HG03060 (cell line): ENCODE results near the gene AKAP7.
"Not testable (repeated sequence)": the region's sequence is repeated elsewhere in the genome, so short reads cannot be mapped to it uniquely, and the experiment has no call there.

Experiments
- ATAC-seq: cut with Tn5 transposase; IDR thresholded peaks from one replicate; pipeline ENCODE4 v1.9.1; 2021; ENCODE audit warnings: low read depth, moderate number of reproducible peaks; ENCODE audit not compliant: unreplicated experiment

AKAP7 gene

GRCh38 chr6:131286469-131287040 is 151.3 kb downstream of the AKAP7 start:
- ATAC-seq: no peak

DNA sequence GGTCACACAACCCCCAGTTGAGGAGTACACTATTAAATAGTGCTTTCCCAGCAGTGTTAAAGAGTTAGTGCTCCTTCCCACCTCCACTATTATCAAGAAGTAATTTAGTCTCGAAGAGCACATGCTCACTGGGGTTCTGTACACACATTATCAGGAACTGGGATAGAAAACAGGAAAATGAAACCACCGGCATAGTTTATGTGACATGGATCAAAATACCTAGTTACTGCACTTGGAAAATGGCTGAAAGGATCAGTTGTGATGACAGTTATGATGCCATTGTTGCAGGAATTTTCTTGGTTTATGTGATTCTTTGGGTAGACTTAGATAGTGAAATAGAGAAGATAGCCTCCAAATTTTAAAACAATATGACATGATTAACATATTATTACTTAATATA is 152.9 kb downstream of the AKAP7 start:
- no peak for ATAC-seq

DNA sequence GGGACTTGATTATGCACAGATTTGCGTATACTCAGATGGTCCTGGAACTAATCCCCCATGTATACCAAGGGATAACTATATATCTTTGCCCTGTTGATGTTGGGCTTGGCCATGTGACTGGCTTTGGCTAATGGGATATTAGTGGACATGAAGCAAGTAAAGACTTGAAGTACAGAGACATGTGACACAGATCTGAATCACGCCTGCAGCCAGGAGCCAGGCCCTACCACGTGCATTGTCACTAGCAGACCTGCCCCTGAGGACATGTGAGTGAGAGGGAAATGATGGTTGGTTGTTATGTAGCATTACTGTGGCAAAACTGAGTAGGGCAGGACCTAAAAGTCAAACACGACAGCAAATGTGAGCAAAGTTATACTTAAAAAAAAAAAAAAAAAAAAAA is 155.7 kb downstream of the AKAP7 start:
- no peak for ATAC-seq

GRCh38 chr6:131292145-131292938 is 157.1 kb downstream of the AKAP7 start:
- no peak for ATAC-seq

DNA sequence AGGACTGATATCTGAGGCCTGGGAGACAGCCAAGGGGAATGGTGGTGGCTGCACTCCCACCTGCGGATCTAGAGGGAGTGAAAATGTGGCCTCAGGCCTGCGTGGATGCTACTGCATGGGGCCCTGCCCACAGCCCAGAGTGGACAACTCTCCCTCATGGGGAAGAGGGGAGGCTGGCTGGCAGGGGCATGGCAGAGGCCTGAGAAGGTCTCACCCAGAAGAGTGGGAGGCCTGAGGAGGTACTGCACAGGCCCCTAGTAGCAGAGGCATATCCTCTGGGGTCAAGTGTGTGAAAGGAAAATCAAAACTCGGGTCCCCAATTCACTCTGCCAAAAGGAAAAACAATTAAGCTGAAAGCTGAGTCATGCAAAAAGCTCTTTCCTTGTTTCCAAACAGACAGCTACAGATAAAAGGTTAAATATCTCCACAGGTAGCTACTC is 158.2 kb downstream of the AKAP7 start:
- no peak for ATAC-seq

DNA sequence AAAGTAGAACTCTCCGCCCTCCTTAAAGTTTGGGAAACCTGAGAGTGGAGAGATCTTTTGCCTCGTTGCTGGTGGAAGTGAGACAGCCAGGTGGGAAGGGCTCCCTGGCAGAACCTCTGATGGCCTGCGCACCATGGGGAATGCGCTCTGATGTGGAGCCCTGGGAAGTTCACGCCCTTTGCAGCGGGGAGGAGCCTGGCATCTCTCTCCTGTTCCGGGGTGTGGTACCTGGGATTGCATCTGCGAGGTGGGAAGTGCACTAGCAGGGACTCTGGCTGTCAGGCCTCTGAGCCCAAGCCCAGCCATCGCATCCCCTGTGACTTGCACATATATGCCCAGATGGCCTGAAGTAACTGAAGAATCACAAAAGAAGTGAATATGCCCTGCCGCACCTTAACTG is 159.8 kb downstream of the AKAP7 start:
- no peak for ATAC-seq

DNA sequence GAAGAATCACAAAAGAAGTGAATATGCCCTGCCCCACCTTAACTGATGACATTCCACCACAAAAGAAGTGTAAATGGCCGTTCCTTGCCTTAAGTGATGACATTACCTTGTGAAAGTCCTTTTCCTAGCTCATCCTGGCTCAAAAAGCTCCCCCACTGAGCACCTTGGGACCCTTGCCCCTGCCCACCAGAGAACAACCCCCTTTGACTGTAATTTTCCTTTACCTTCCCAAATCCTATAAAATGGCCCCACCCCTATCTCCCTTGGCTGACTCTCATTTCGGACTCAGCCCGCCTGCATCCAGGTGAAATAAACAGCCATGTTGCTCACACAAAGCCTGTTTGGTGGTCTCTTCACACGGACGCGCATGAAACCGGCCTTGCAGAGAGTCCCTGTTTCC is 165.6 kb downstream of the AKAP7 start:
- ATAC-seq: not testable (repeated sequence)

GRCh38 chr6:131303338-131303930 is 168.2 kb downstream of the AKAP7 start:
- ATAC-seq: no peak

DNA sequence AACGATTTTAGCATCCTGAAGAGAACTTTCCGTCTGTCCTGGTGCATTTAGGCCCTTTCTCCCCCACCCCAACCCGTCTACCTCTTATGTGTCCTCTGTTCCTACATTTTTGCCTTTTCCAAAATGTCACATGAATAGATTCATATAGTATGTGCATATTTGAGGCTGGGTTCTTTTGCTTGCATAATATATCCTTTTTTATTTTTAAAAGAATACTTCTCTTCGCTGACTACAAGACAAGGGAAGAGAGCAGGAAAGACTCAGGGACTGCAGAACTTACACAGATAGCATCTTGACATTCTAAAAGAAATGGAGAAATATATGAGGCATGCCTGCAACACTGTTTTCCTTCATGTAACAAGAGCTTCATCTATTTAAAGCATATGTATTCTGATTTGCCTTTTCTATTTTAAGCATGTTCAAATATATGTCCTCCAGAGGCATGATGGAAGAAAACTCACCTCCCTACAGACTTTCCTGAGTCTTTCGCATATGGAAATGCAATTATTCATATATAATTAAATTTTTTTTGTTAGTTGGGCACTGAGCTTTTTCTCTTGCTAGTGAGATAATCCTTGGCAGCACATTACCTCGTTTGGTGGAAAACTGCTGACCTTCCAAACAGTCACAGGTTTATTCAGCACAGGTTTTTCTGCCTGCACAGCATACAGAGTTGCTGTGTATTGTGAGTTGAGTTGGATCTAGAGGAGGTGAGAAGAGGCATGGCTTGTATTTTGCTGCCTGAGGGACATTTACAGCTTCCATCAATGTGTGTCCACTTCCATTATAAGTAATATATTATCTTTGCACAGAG is 170.0 kb downstream of the AKAP7 start:
- no peak for ATAC-seq

- no peak for ATAC-seq
Observed at GRCh38 chr6:131309437-131309836, 174.2 kb downstream of the AKAP7 start.

DNA sequence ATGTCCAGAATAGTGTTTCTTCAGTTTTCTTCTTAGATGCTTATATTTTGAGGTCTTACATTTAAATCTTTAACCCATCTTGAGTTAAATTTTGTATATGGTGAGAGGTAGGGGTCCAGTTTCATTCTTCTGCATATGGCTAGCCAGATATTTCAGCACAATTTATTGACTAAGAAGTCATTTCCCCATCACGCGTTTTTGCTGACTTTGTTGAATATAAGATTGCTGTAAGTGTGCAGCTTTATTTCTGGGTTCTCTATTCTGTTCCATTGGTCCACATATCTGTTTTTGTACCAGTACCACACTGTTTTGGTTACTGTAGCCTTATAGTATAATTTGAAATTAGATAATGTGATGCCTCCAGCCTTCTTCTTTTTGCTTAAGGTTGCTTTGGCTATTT is 179.6 kb downstream of the AKAP7 start:
- no peak for ATAC-seq

GRCh38 chr6:131316654-131317053 is 181.4 kb downstream of the AKAP7 start:
- no peak for ATAC-seq

GRCh38 chr6:131317516-131317915 is 182.2 kb downstream of the AKAP7 start:
- ATAC-seq: no peak

DNA sequence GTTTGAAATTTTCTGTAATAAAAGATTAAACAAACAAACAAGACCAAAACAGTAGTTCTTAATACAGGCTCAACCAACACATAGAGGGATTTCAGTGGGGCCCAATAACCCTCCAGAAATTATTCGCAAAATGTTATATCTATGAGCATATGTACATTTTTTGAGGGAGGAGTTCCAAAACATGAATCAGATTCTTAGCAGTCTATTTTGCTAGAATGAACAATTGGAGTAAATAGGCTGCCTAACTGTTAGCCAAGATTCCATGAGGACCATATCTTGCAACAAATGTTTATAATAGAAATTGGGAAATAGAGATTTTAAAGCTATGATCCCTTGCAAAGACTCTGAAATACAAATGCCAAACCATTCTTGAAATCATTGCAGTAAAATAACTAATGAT is 186.3 kb downstream of the AKAP7 start:
- no peak for ATAC-seq

DNA sequence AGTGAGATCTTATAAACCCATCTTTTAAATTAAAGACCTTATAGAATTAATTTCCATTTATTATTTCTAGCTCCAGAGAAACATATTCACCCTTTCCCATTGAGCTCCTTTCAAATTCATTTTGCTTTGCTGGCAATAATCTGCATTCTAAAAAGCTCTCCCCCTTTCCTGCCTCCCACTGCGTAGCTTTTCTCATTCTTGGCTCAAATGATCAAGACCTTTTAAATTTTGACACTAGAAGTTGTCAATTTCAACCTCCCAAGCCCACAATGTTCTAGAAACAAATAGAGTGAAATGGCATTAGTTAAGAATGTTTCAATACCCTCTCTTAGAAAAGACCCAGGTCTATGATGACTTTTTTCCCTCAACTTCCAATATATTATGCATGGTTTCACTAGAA is 186.9 kb downstream of the AKAP7 start:
- ATAC-seq: no peak

- ATAC-seq: not testable (repeated sequence)
Observed at GRCh38 chr6:131325669-131326068, 190.4 kb downstream of the AKAP7 start.

- ATAC-seq: not testable (repeated sequence)
Observed at GRCh38 chr6:131328727-131329126, 193.5 kb downstream of the AKAP7 start.

GRCh38 chr6:131331151-131331550 is 195.9 kb downstream of the AKAP7 start:
- no peak for ATAC-seq

DNA sequence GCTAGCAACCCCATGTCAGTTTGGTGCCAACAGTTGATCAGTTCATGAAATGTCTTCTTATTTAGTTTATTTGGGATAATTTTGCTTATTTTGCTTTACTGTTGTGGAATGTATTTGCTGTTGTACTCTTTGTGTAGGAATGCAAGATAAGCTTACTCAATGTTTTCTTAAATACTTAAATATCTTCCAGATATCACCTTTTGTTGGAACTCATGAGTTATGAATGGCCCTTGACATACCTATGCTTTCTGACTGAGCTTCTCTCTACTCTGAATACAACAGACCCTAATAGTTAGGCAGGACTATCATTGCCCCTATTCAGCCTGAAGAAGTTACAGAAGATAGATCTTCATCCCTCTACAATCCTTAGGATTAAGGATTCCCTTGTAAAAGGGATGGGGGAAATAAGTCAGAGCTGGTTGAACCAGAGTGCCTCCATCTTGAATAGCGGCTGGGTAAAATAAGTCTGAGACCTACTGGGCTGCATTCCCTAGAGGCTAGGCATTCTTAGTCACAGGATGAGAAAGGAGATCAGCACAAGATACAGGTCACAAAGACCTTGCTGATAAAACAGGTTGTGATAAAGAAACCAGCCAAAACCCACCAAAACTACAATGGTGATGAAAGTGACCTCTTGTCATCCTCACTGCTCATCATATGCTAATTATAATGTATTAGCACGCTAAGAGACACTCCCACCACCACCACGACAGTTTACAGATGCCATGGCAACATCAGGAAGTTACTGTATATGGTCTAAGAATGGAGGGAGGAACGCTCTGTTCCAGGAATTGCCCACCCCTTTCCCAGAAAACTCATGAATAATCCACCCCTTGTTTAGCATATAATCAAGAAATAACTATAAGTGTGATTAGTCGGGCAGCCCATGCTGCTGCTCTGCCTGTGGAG is 196.9 kb downstream of the AKAP7 start:
- no peak for ATAC-seq
